GM18907 (cell line): Measurements from ENCODE around the gene CLN6.
"Not testable (repeated sequence)": the region's sequence is repeated elsewhere in the genome, so short reads cannot be mapped to it uniquely, and the experiment has no call there.

Source experiments
- ATAC-seq: cut with Tn5 transposase; IDR thresholded peaks from one replicate; pipeline ENCODE4 v1.9.1; 2021; ENCODE audit warnings: mild to moderate bottlenecking, moderate library complexity; ENCODE audit not compliant: unreplicated experiment

Gene CLN6

GRCh38 chr15:68192117-68192516 lies 37.4 kb downstream of the CLN6 start:
- no peak for ATAC-seq

- no peak for ATAC-seq
Observed at GRCh38 chr15:68191555-68191954, 38.0 kb downstream of the CLN6 start.

GRCh38 chr15:68190048-68190447 lies 39.5 kb downstream of the CLN6 start:
- ATAC-seq: no peak

- no peak for ATAC-seq
Observed at GRCh38 chr15:68188647-68189046, 40.9 kb downstream of the CLN6 start.

- no peak for ATAC-seq
Observed at GRCh38 chr15:68187559-68187958, 42.0 kb downstream of the CLN6 start.

- no peak for ATAC-seq
Observed at GRCh38 chr15:68186671-68187397, 42.7 kb downstream of the CLN6 start.

- ATAC-seq: no peak
Observed at GRCh38 chr15:68184616-68185480, 44.7 kb downstream of the CLN6 start.

GRCh38 chr15:68183616-68184315 lies 45.8 kb downstream of the CLN6 start:
- no peak for ATAC-seq

- ATAC-seq: no peak
Observed at GRCh38 chr15:68177742-68178141, 51.8 kb downstream of the CLN6 start.

- no peak for ATAC-seq
Observed at GRCh38 chr15:68176601-68177000, 52.9 kb downstream of the CLN6 start.

GRCh38 chr15:68175526-68175925 lies 54.0 kb downstream of the CLN6 start:
- no peak for ATAC-seq

GRCh38 chr15:68173119-68173518 lies 56.4 kb downstream of the CLN6 start:
- ATAC-seq: no peak

GRCh38 chr15:68172037-68172436 lies 57.5 kb downstream of the CLN6 start:
- ATAC-seq: not testable (repeated sequence)

GRCh38 chr15:68166847-68167246 lies 62.7 kb downstream of the CLN6 start:
- ATAC-seq: no peak

GRCh38 chr15:68163191-68163590 lies 66.3 kb downstream of the CLN6 start:
- no peak for ATAC-seq

GRCh38 chr15:68158046-68158628 lies 71.4 kb downstream of the CLN6 start:
- no peak for ATAC-seq

GRCh38 chr15:68157074-68157473 lies 72.5 kb downstream of the CLN6 start:
- no peak for ATAC-seq
